HepG2 (cell line): ENCODE results near the gene TFF2. TPM values are rescaled to one million over a fixed set of nuclear protein-coding genes. Genes with fewer than 3 reads are reported as not detected.

Experiments used
- ATAC-seq: fragments of 200-7000 bp; cut with Tn5 transposase; 3 replicates; pipeline ENCODE4 v1.9.1; 2020; ENCODE audit warnings: mild to moderate bottlenecking, moderate library complexity
- BruUV-seq: library from RNA; stranded (reverse); fragments of 400-500 nt; replicated peaks from 2 replicates; lab custom pipeline; 2021; lab: Mats Ljungman, UMichigan
- CTCF ChIA-PET: fragments of 300-600 bp; formaldehyde crosslinking; extraction: SDS; loops from one replicate; lab custom pipeline; 2021; ENCODE audit warnings: low total read pairs, inconsistent platforms, low intra/inter-chr PET ratio; lab: Yijun Ruan, JAX
- POLR2A ChIA-PET: fragments of 350-600 bp; sonication (Branson Sonifier 250); formaldehyde crosslinking; loops from one replicate; lab custom pipeline; 2020; ENCODE audit warnings: antibody characterized with exemption, inconsistent platforms; lab: Yijun Ruan, JAX
- DNase-seq: peaks from one replicate; pipeline ENCODE4 v3.0.0-alpha.2; 2015; ENCODE audit warnings: low spot score
- FAIRE-seq: peaks from 3 replicates; lab custom pipeline; 2011; peaks lifted over from hg19 to GRCh38; lab: Jason Lieb, UNC
- H2AFZ ChIP-seq: one replicate; pipeline ENCODE4 v1.6.1; 2011; ENCODE audit warnings: low read length, inconsistent platforms
- H3K27ac ChIP-seq: fragments of 300-600 bp; 3 replicates; pipeline ENCODE4 v1.8.0; 2011; ENCODE audit warnings: mixed run types, mild to moderate bottlenecking, mixed read lengths, low read length, inconsistent platforms; ENCODE audit not compliant: insufficient read depth; ENCODE audit errors: extremely low read length
- H3K27me3 ChIP-seq, 2 experiments: fragments of 200-600 bp in 1 of 2; 2 replicates in 1 of 2; 3 replicates in 1 of 2; pipeline versions ENCODE4 v1.6.0 to v1.8.0; 2011; ENCODE audit warnings: low read length in 2 of 2, mild to moderate bottlenecking in 2 of 2, moderate library complexity in 2 of 2, inconsistent platforms in 1 of 2; ENCODE audit not compliant: insufficient read depth in 2 of 2, control insufficient read depth in 1 of 2
- H3K36me3 ChIP-seq, 2 experiments: fragments of 200-600 bp in 1 of 2; replicated peaks in 1 of 2; 2 replicates in 1 of 2; 3 replicates in 1 of 2; pipeline versions ENCODE4 v1.5.1 to v1.8.0; 2011; ENCODE audit warnings: low read length in 2 of 2, inconsistent platforms in 1 of 2; ENCODE audit not compliant: insufficient read depth in 2 of 2, control insufficient read depth in 1 of 2
- H3K4me1 ChIP-seq: 2 replicates; pipeline ENCODE4 v1.5.1; 2012; ENCODE audit warnings: low read length, inconsistent platforms; ENCODE audit not compliant: insufficient read depth
- H3K4me2 ChIP-seq: 2 replicates; pipeline ENCODE4 v1.6.0; 2011; ENCODE audit warnings: low read depth, low read length, inconsistent platforms
- H3K4me3 ChIP-seq, 3 experiments: fragments of 200-600 bp in 1 of 3; sonication (generic), shearing (Covaris generic) in 1 of 3; replicated peaks in 1 of 3; 2 replicates each; pipeline ENCODE4 v1.5.1; 2011 to 2016; ENCODE audit warnings: low read length in 3 of 3, inconsistent platforms in 2 of 3, low read depth in 2 of 3, mild to moderate bottlenecking in 2 of 3, control low read depth in 1 of 3, mixed read lengths in 1 of 3; ENCODE audit not compliant: insufficient read depth in 1 of 3
- H3K79me2 ChIP-seq: one replicate; pipeline ENCODE4 v1.6.1; 2011; ENCODE audit warnings: low read length, inconsistent platforms; ENCODE audit not compliant: insufficient read depth
- H3K9ac ChIP-seq: 2 replicates; pipeline ENCODE4 v1.6.0; 2011; ENCODE audit warnings: mild to moderate bottlenecking, low read depth, low read length, inconsistent platforms; ENCODE audit not compliant: insufficient read depth
- H3K9me3 ChIP-seq: 2 replicates; pipeline ENCODE4 v1.5.1; 2012; ENCODE audit warnings: mild to moderate bottlenecking, low read length
- H4K20me1 ChIP-seq: 2 replicates; pipeline ENCODE4 v1.6.0; 2011; ENCODE audit warnings: inconsistent platforms, mild to moderate bottlenecking, low read length, moderate library complexity; ENCODE audit not compliant: insufficient read depth
- ARNT ChIP-seq: fragments of 450-650 bp; IDR thresholded peaks from 2 replicates; pipeline ENCODE4 v1.6.1; 2017
- ELK4 ChIP-seq: sonication (generic); formaldehyde crosslinking; IDR thresholded peaks from 2 replicates; pipeline ENCODE4 v1.9.0; 2021; ENCODE audit warnings: missing genetic modification reagents, borderline replicate concordance
- FOSL1 ChIP-seq: sonication (generic); formaldehyde crosslinking; IDR thresholded peaks from 2 replicates; pipeline ENCODE4 v1.9.0; 2021; ENCODE audit warnings: missing genetic modification reagents, borderline replicate concordance
- FOXK1 ChIP-seq: sonication (generic); formaldehyde crosslinking; IDR thresholded peaks from 2 replicates; pipeline ENCODE4 v1.4.0; 2020; ENCODE audit warnings: low read depth, missing genetic modification reagents, borderline replicate concordance
- HBP1 ChIP-seq: IDR thresholded peaks from 2 replicates; pipeline ENCODE4 v1.6.1; 2016; ENCODE audit warnings: low read depth, control low read depth
- HOXA9 ChIP-seq: sonication (generic); formaldehyde crosslinking; IDR thresholded peaks from 2 replicates; pipeline ENCODE4 v1.8.1; 2022; ENCODE audit warnings: missing genetic modification reagents, mild to moderate bottlenecking, moderate library complexity, borderline replicate concordance
- LCORL ChIP-seq, 2 experiments: fragments of 450-650 bp in 1 of 2; sonication (generic) in 1 of 2; formaldehyde crosslinking in 1 of 2; IDR thresholded peaks; 2 replicates each; pipeline versions ENCODE4 v1.5.0 to v1.6.1; 2017 to 2020; ENCODE audit warnings: antibody characterized with exemption in 1 of 2, missing genetic modification reagents in 1 of 2
- MBD4 ChIP-seq: IDR thresholded peaks from 2 replicates; pipeline ENCODE4 v1.6.1; 2012; ENCODE audit warnings: low read length, inconsistent platforms, borderline replicate concordance
- NRL ChIP-seq: sonication (generic); formaldehyde crosslinking; IDR thresholded peaks from 2 replicates; pipeline ENCODE4 v1.5.0; 2020; ENCODE audit warnings: missing genetic modification reagents, mild to moderate bottlenecking, moderate library complexity, borderline replicate concordance
- PLRG1 ChIP-seq: fragments of 450-650 bp; conservative IDR thresholded peaks from 2 replicates; pipeline ENCODE4 v1.6.1; 2016
- RAD51 ChIP-seq: fragments of 450-650 bp; IDR thresholded peaks from 2 replicates; pipeline ENCODE4 v1.6.1; 2016; ENCODE audit warnings: borderline replicate concordance
- SP140L ChIP-seq: sonication (generic); formaldehyde crosslinking; IDR thresholded peaks from 2 replicates; pipeline ENCODE4 v1.4.0; 2020; ENCODE audit warnings: missing genetic modification reagents, borderline replicate concordance
- TAF15 ChIP-seq: fragments of 200-400 bp; formaldehyde crosslinking; IDR thresholded peaks from one replicate; pipeline ENCODE4 v1.6.1; 2018; ENCODE audit warnings: mild to moderate bottlenecking, low read depth, low read length; ENCODE audit not compliant: poor library complexity, severe bottlenecking
- TBX2 ChIP-seq: sonication (generic); formaldehyde crosslinking; IDR thresholded peaks from 2 replicates; pipeline ENCODE4 v1.5.0; 2020; ENCODE audit warnings: missing genetic modification reagents, mild to moderate bottlenecking, borderline replicate concordance
- ZBTB49 ChIP-seq: sonication (generic); formaldehyde crosslinking; IDR thresholded peaks from 2 replicates; pipeline ENCODE4 v1.4.0; 2020; ENCODE audit warnings: missing genetic modification reagents, borderline replicate concordance
- ZNF317 ChIP-seq: sonication (generic); formaldehyde crosslinking; IDR thresholded peaks from 2 replicates; pipeline ENCODE4 v1.5.0; 2020; ENCODE audit warnings: mild to moderate bottlenecking, missing genetic modification reagents
- ZNF431 ChIP-seq: sonication (generic); formaldehyde crosslinking; IDR thresholded peaks from 2 replicates; pipeline ENCODE4 v1.9.0; 2022; ENCODE audit warnings: missing genetic modification reagents, low read depth, mild to moderate bottlenecking, borderline replicate concordance
- ZNF768 ChIP-seq: sonication (generic); formaldehyde crosslinking; IDR thresholded peaks from 2 replicates; pipeline ENCODE4 v1.4.0; 2020; ENCODE audit warnings: missing genetic modification reagents
- ZSCAN22 ChIP-seq: sonication (generic); formaldehyde crosslinking; IDR thresholded peaks from 2 replicates; pipeline ENCODE4 v1.4.0; 2020; ENCODE audit warnings: mild to moderate bottlenecking, missing genetic modification reagents
- ZSCAN30 ChIP-seq: sonication (generic); formaldehyde crosslinking; IDR thresholded peaks from 2 replicates; pipeline ENCODE4 v1.5.0; 2020; ENCODE audit warnings: mild to moderate bottlenecking, missing genetic modification reagents
- WGBS: methylation state at CpG from one replicate; pipeline ENCODE4 v1.1.6; 2017; ENCODE audit warnings: low lambda C conversion rate; 5-methylcytosine and 5-hydroxymethylcytosine counted together
- in situ Hi-C: cut with HindIII; loops from 2 replicates; pipeline ENCODE4 v1.10.0; 2017; ENCODE audit warnings: low pct_unique_long_range_greater_than_20kb; ENCODE audit not compliant: extremely low pct_ligation_motif_present
- intact Hi-C: fragments of 100-400 bp; cut with micrococcal nuclease; formaldehyde crosslinking; loops from one replicate; pipeline ENCODE4 v1.10.0; 2022; ENCODE audit not compliant: unreplicated experiment
- polyA plus RNA-seq, 8 experiments: library from polyadenylated mRNA; depleted of rRNA in 3 of 8; stranded (reverse) in 7 of 8; unstranded in 1 of 8; fragments of >200 nt; fragmentation: Illumina TruSeq in 4 of 8; extraction: Trizol in 4 of 8; gene quantifications; 2 replicates each; pipeline versions ENCODE4 v1.2.1 to v1.2.3, GENCODE V29; 2011 to 2016; ENCODE audit warnings: low read depth in 4 of 8, missing spikeins in 1 of 8, mixed read lengths in 1 of 8; ENCODE audit not compliant: insufficient read depth in 1 of 8
- total RNA-seq, 5 experiments: library from RNA; depleted of rRNA; stranded (reverse); fragments of >200 nt; fragmentation: Illumina TruSeq; extraction: Trizol; gene quantifications; 2 replicates each; pipeline ENCODE4 v1.2.3, GENCODE V29; 2016; ENCODE audit warnings: low read depth in 1 of 5

The TFF2 gene
- total and polyA plus RNA-seq, 2 of the 13 experiments (the other 11 are each of a cell fraction or from before 2014, with no cell fraction given): 1.5 TPM; not detected in 1

- Histone ChIP-seq H3K9me3 (no peaks in the 10 kb centered on the region), H3K36me3 (no peaks in the 10 kb centered on the region), H4K20me1 (no peaks in the 10 kb centered on the region), H3K4me1 (no peaks in the 10 kb centered on the region), H3K4me3 (no peak overlapping the region), H3K27me3 (peaks cover 1 to 43% of the 10 kb centered on the region in 2 experiments; a peak in 4 of 5 replicates), H2AFZ (no peak overlapping the region), H3K79me2 (no peaks in the 10 kb centered on the region), H3K9ac (no peak overlapping the region), H3K27ac (no peak overlapping the region), H3K4me2 (no peak overlapping the region)
- ATAC-seq (no peak), FAIRE-seq (no peak), DNase-seq (no peak)
- no TSS peak for BruUV-seq
- intact Hi-C loops (no loop called here), in situ Hi-C loops (no loop called here)
- TF ChIP-seq PLRG1: no peak
- no peak for TF ChIP-seq FOXK1
- no peak for TF ChIP-seq ZNF317 (CRISPR knock-in tag)
- no peak for TF ChIP-seq SP140L (CRISPR knock-in tag)
- no peak for TF ChIP-seq ZNF431 (CRISPR knock-in tag)
- no peak for TF ChIP-seq TBX2 (CRISPR knock-in tag)
- no peak for TF ChIP-seq MBD4
- no peak for TF ChIP-seq NRL (CRISPR knock-in tag)
- TF ChIP-seq RAD51: no peak
- TF ChIP-seq ZBTB49 (CRISPR knock-in tag): no peak
- TF ChIP-seq ZSCAN22 (CRISPR knock-in tag): no peak
- no peak for TF ChIP-seq LCORL (IDR thresholded peaks at IDR 0.05)
- TF ChIP-seq LCORL (CRISPR knock-in tag; IDR thresholded peaks at IDR 0.05): no peak
- no peak for TF ChIP-seq TAF15
- no peak for TF ChIP-seq HBP1 (CRISPR knock-in tag)
- TF ChIP-seq ZSCAN30 (CRISPR knock-in tag): no peak
- no peak for TF ChIP-seq ELK4 (CRISPR knock-in tag)
- TF ChIP-seq ZNF768 (CRISPR knock-in tag): no peak
- no peak for TF ChIP-seq FOSL1 (CRISPR knock-in tag)
- TF ChIP-seq HOXA9 (CRISPR knock-in tag): no peak
- TF ChIP-seq ARNT: no peak
- WGBS: 19% methylated on average over 9 of the region's 20 CpGs
- CTCF ChIA-PET: no interaction called here
- POLR2A ChIA-PET: no interaction called here
Measured at GRCh38 chr21:42301371-42302075, 49.3 kb downstream of the TFF2 start.
